Measurements from ENCODE around the gene GRIK4. TPM values are rescaled to one million over a fixed set of nuclear protein-coding genes. Genes with fewer than 3 reads are reported as not detected.

Gene GRIK4
- total RNA-seq, 2 experiments from 2014 or later = not detected

DNA sequence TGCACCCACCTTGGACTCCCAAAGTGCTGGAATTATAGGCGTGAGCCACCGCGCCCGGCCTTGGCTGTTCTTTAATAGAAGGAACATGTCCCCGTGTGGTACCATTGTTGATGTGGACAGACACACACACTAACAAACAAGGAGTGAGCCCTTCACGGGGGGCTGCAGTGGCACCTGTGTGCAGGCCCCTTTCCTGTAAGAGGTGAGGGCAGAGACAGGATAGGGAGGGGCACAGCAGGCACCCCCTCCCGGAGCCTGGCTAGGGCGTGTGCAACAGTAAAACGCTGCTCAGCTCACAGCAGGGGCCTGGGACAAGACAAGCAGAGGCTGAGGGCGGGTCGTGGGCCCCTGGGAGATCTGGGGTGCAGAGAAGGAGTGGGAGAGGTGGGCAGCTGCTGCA, 37.8 kb downstream of the GRIK4 start:
- ATAC-seq (ENCODE audit: poor library complexity) = no peak
- ChIA-PET CTCF (no interaction called here), POLR2A (no interaction called here)
- Histone ChIP-seq H3K27ac (ENCODE audit: low read depth in 1 of 2, low read length in 2 of 2) (no peak overlapping the region), H3K36me3 (ENCODE audit: insufficient read depth, low read length) (no peaks in the 10 kb centered on the region), H3K9me3 (ENCODE audit: control insufficient read depth in 1 of 2, insufficient read depth in 1 of 2, low read length in 2 of 2) (no peaks in the 10 kb centered on the region), H3K27me3 (ENCODE audit: control insufficient read depth in 1 of 2, insufficient read depth in 2 of 2, low read length in 2 of 2) (peaks cover 2 to 5% of the 10 kb centered on the region in 2 experiments), H3K4me1 (ENCODE audit: insufficient read depth, low read length) (no peaks in the 10 kb centered on the region), H3K4me3 (ENCODE audit: low read length) (no peak overlapping the region)
- Mint-ChIP-seq H3K4me1 (ENCODE audit: low read depth) (no peaks in the 10 kb centered on the region), H3K36me3 (ENCODE audit: low read depth) (no peaks in the 10 kb centered on the region), H3K27ac (no peak overlapping the region), H3K9me3 (no peaks in the 10 kb centered on the region), H3K4me3 (no peak overlapping the region), H3K27me3 (peaks cover 27% of the 10 kb centered on the region)
- TF ChIP-seq, protein P1, sequence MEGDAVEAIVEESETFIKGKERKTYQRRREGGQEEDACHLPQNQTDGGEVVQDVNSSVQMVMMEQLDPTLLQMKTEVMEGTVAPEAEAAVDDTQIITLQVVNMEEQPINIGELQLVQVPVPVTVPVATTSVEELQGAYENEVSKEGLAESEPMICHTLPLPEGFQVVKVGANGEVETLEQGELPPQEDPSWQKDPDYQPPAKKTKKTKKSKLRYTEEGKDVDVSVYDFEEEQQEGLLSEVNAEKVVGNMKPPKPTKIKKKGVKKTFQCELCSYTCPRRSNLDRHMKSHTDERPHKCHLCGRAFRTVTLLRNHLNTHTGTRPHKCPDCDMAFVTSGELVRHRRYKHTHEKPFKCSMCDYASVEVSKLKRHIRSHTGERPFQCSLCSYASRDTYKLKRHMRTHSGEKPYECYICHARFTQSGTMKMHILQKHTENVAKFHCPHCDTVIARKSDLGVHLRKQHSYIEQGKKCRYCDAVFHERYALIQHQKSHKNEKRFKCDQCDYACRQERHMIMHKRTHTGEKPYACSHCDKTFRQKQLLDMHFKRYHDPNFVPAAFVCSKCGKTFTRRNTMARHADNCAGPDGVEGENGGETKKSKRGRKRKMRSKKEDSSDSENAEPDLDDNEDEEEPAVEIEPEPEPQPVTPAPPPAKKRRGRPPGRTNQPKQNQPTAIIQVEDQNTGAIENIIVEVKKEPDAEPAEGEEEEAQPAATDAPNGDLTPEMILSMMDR (IDR thresholded peaks at IDR 0.05) = no peak
- intact Hi-C loops (cut with DNase I, micrococcal nuclease) = no loop called here
- no peak for DNase-seq

DNA sequence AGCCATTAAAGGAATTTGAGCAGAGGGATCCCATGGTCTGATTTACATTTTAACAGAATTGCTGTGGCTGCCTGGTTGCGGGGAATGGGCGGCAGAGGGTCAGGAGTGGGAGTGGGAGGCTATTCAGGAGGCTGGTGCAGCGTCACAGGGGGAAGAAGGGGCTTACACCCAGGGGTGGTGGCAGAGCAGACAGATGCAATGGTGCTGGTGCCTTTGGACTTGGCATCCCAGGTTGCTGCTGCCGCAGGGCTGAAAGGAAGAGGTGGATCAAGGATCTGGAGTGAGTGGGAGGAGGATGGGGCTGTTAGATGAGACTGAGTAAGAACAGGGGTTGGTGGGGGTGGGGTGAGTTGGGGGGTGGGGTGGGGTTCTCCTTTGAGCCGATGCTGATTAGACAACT, 38.5 kb downstream of the GRIK4 start:
- Mint-ChIP-seq H3K4me1 (ENCODE audit: low read depth) (no peaks in the 10 kb centered on the region), H3K36me3 (ENCODE audit: low read depth) (no peaks in the 10 kb centered on the region), H3K4me3 (no peak overlapping the region), H3K27ac (no peak overlapping the region), H3K9me3 (no peaks in the 10 kb centered on the region), H3K27me3 (peaks cover 27% of the 10 kb centered on the region)
- Histone ChIP-seq H3K36me3 (ENCODE audit: insufficient read depth, low read length) (no peaks in the 10 kb centered on the region), H3K9me3 (ENCODE audit: control insufficient read depth in 1 of 2, insufficient read depth in 1 of 2, low read length in 2 of 2) (no peaks in the 10 kb centered on the region), H3K27ac (ENCODE audit: low read depth in 1 of 2, low read length in 2 of 2) (no peak overlapping the region), H3K4me3 (ENCODE audit: low read length) (no peak overlapping the region), H3K27me3 (ENCODE audit: control insufficient read depth in 1 of 2, insufficient read depth in 2 of 2, low read length in 2 of 2) (peaks cover 2 to 5% of the 10 kb centered on the region in 2 experiments), H3K4me1 (ENCODE audit: insufficient read depth, low read length) (no peaks in the 10 kb centered on the region)
- CTCF ChIA-PET = no interaction called here
- DNase-seq = no peak
- TF ChIP-seq, protein P1 (IDR thresholded peaks at IDR 0.05) = no peak
- no peak for ATAC-seq (ENCODE audit: poor library complexity)
- POLR2A ChIA-PET = no interaction called here
- intact Hi-C loops (cut with DNase I, micrococcal nuclease) = no loop called here

DNA sequence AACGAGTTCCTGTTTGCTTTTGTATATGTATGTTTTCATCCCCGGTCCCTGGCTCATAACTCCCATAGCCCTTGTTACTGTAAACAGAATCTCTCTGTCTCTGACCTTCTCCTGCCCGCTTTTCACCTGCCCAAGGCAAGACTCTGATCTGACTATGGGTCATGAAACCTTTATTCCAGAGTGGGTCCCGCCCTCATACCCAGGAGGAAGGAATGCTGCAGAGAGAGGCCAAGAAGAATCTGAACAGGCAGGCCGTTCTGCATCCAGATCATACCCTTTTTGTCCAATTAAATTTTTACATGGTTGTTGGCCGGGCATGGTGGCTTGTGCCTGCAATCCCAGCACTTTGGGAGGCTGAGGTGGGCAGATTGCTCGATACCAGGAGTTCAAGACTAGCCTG, 39.6 kb downstream of the GRIK4 start:
- Histone ChIP-seq H3K27me3 (ENCODE audit: control insufficient read depth in 1 of 2, insufficient read depth in 2 of 2, low read length in 2 of 2) (peaks cover 2 to 5% of the 10 kb centered on the region in 2 experiments), H3K27ac (ENCODE audit: low read depth in 1 of 2, low read length in 2 of 2) (no peak overlapping the region), H3K4me3 (ENCODE audit: low read length) (no peak overlapping the region), H3K36me3 (ENCODE audit: insufficient read depth, low read length) (no peaks in the 10 kb centered on the region), H3K9me3 (ENCODE audit: control insufficient read depth in 1 of 2, insufficient read depth in 1 of 2, low read length in 2 of 2) (no peaks in the 10 kb centered on the region), H3K4me1 (ENCODE audit: insufficient read depth, low read length) (no peaks in the 10 kb centered on the region)
- H3K27me3 Mint-ChIP-seq = peaks cover 30% of the 10 kb centered on the region
- intact Hi-C loops (cut with DNase I, micrococcal nuclease) = no loop called here
- H3K9me3 Mint-ChIP-seq = no peaks in the 10 kb centered on the region
- ATAC-seq (ENCODE audit: poor library complexity) (no peak), DNase-seq (no peak)
- H3K4me3 Mint-ChIP-seq = no peak overlapping the region
- no peaks in the 10 kb centered on the region for H3K36me3 Mint-ChIP-seq (ENCODE audit: low read depth)
- TF ChIP-seq, protein P1 (IDR thresholded peaks at IDR 0.05) = no peak
- ChIA-PET CTCF (no interaction called here), POLR2A (no interaction called here)
- H3K4me1 Mint-ChIP-seq (ENCODE audit: low read depth) = no peaks in the 10 kb centered on the region
- H3K27ac Mint-ChIP-seq = no peak overlapping the region

Data from CD4-positive, alpha-beta T cell (primary cell).